ENCODE results near the gene ASCC3.

ASCC3 gene

GRCh38 chr6:100488244-100488643 lies 392.9 kb downstream of the ASCC3 start:
- DNase-seq = no peak

- no peak for DNase-seq
These were observed 393.5 kb downstream of the ASCC3 start for GRCh38 chr6:100487638-100488037.

GRCh38 chr6:100485268-100485667 lies 395.9 kb downstream of the ASCC3 start:
- DNase-seq = no peak

GRCh38 chr6:100484474-100484873 lies 396.7 kb downstream of the ASCC3 start:
- no peak for DNase-seq

- no peak for DNase-seq
These were observed 398.4 kb downstream of the ASCC3 start for GRCh38 chr6:100482698-100483097.

- DNase-seq = peak; percentile 55
These were observed 401.7 kb downstream of the ASCC3 start for GRCh38 chr6:100479179-100480035.

GRCh38 chr6:100475554-100476320 lies 405.4 kb downstream of the ASCC3 start:
- peak; percentile 36 for DNase-seq

GRCh38 chr6:100473182-100473581 lies 407.9 kb downstream of the ASCC3 start:
- DNase-seq = no peak

GRCh38 chr6:100472674-100473073 lies 408.5 kb downstream of the ASCC3 start:
- DNase-seq = peak; percentile 49

GRCh38 chr6:100470422-100471120 lies 410.6 kb downstream of the ASCC3 start:
- no peak for DNase-seq

- DNase-seq = no peak
These were observed 411.8 kb downstream of the ASCC3 start for GRCh38 chr6:100469101-100469859.

GRCh38 chr6:100468016-100468622 lies 413.0 kb downstream of the ASCC3 start:
- DNase-seq = no peak

GRCh38 chr6:100467129-100468015 lies 413.8 kb downstream of the ASCC3 start:
- DNase-seq = no peak

GRCh38 chr6:100466410-100467128 lies 414.6 kb downstream of the ASCC3 start:
- no peak for DNase-seq

- DNase-seq = no peak
These were observed 415.3 kb downstream of the ASCC3 start for GRCh38 chr6:100465701-100466409.

- no peak for DNase-seq
These were observed 416.0 kb downstream of the ASCC3 start, which contains the start of gene SIM1 for GRCh38 chr6:100464903-100465700. TSS of gene SIM1 (minus strand) at chr6:100464921. CDS start at chr6:100463468, 1,453 bp downstream.

- DNase-seq = no peak
These were observed 416.8 kb downstream of the ASCC3 start for GRCh38 chr6:100464162-100464851.

- no peak for DNase-seq
These were observed 417.4 kb downstream of the ASCC3 start for GRCh38 chr6:100463630-100464161.

All from HCEC 1CT (cell line).